OCI-M2 (cell line): ENCODE results near the gene DOK4.

Experiments used
- DNase-seq: peaks from one replicate; lab custom pipeline; 2025; ENCODE audit not compliant: unreplicated experiment; lab: John Stamatoyannopoulos, UW

Gene DOK4

GRCh38 chr16:57485916-57486857 lies at the start of gene DOK4:
Gene DOK4, minus strand, starts transcription at chr16:57486493. Its CDS starts 6,986 bp downstream, at chr16:57479507.
- no peak for DNase-seq

DNA sequence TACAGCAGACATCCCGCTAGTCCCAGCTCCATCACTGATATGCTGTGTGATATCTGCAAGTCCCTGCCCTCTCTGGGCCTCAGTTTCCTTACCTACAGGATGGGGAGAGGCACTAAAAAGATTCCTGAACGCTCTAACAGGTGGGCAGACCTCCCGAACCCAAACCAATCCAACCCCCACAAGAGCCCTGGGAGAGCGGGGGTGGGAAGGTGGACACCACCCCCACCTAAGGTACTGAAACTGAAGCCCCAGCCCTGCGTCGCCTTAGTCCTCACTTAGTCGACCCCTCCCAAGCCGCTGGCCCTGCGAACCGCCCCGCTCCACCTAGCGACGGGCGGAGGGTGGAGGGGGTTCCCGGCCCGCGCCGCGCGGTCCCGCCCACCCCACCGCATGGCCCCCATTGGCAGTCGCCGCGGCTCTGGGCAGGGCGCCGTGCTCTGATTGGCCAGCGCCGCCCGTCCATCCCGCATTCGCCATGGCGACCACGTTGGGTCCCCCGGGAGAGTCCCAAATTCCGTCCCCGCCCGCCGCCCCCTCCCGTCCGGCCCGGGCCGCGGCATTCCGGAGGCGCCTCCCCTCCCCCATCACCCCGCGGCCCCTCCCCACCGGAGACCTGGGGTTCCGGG lies 49.5 kb upstream of the DOK4 start:
- DNase-seq, result peak; percentile 20

GRCh38 chr16:57534881-57535658 lies 48.8 kb upstream of the DOK4 start:
- no peak for DNase-seq

GRCh38 chr16:57534337-57534880 lies 48.1 kb upstream of the DOK4 start:
- DNase-seq, result no peak

GRCh38 chr16:57533431-57534336 lies 47.4 kb upstream of the DOK4 start:
- no peak for DNase-seq

DNA sequence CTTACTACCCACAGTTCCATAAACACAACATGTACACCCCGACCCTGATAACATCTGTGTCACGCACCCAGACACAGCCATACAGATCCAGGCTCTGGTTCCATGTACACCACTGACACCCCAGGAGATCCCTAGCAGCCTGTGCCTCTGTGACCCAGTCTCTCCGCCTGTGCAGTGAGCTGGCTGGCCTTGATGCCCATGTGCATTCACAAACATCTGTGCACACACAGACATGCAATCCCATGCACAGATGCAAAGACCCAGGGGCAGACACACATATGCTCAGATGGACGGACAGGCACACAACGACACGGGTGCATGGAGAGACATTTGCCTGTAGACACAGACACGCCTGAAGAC lies 46.0 kb upstream of the DOK4 start:
- DNase-seq, result no peak

DNA sequence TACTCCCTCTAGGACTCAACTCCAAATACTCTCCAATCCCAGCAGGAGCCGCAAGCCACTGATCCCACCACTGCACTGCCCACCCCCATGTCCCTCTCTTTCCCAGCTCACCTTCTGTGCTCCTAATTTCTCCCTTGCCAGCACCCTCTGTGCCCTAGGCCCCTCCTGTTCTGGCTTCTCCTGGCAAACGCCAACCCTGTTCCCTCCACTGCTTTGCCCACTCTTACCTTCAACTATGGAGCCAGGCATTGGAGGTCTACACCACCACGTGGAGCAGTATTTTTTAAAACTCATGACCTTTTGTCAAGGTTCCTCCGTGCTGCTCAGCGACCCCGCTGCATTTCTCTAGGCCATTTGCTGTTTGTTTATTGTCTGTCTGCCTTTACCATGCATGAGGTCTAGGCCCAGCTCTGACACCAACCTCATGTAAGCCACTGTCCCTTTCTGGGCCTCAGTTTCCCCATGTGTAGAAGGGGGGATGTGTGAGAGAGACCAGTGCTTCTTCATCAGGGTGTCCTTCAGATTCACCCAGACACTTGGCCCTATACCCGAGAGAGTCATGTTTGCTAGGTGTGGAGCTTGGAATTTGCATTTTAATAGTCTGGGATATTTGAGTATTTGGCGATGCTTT lies 45.5 kb upstream of the DOK4 start:
- no peak for DNase-seq

- DNase-seq, result no peak
Observed at GRCh38 chr16:57531253-57531575, 44.9 kb upstream of the DOK4 start.

- DNase-seq, result no peak
Observed at GRCh38 chr16:57530522-57531252, 44.4 kb upstream of the DOK4 start.

GRCh38 chr16:57530104-57530521 lies 43.8 kb upstream of the DOK4 start:
- DNase-seq, result no peak

- DNase-seq, result no peak
Observed at GRCh38 chr16:57529391-57530103, 43.3 kb upstream of the DOK4 start.

- DNase-seq, result no peak
Observed at GRCh38 chr16:57528499-57529390, 42.5 kb upstream of the DOK4 start.

GRCh38 chr16:57527610-57528360 lies 41.5 kb upstream of the DOK4 start:
- DNase-seq, result no peak

DNA sequence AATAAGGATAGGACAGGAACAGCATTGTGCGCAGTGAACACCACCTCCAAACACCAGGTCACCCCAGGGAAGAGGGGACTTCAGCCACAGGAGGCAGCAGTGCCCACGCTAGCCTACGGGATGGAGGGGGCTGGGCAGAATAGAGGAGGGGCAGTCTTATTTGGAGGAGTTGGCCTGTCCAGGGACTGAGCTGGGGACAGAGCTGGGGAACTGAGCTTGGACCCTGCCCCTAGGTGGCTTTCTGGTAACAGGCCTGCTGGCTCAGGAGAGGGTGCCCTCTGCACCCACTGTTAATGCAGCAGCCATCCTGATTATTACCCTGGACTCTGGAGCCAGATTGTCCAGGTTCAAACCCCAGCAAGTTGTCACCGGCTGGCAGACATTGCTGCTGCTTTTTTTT lies 40.7 kb upstream of the DOK4 start:
- no peak for DNase-seq

DNA sequence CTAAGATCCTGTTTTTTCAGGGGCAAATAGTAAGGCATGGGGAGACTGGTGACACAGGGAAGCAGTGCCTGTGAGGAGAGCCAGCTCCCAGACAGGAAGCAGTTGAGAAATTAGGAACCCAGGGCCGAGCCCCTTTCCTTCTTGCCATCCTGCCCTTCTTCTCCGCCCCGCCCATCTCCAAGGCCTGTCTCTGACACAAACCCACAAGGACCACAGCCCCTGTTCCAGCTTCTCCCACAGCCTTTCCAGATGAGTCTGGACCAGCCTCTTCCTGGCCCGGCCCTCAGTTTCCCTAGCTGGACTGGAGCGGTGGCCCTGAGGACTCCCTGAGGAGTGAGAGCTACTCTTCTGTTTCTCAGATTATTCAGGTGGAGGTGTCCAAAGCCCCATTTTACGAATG lies 40.2 kb upstream of the DOK4 start:
- no peak for DNase-seq

- DNase-seq, result no peak
Observed at GRCh38 chr16:57525761-57526160, 39.5 kb upstream of the DOK4 start.

- DNase-seq, result no peak
Observed at GRCh38 chr16:57522960-57523359, 36.7 kb upstream of the DOK4 start.
